GM12875 (cell line): ENCODE data around the gene GLYR1.
A peak's percentile ranks its signal among the peaks of the same experiment; 100 is the strongest.

Source experiments
- H3K4me3 ChIP-seq: one replicate; pipeline ENCODE4 v1.5.1; 2011; ENCODE audit warnings: low read depth, low read length, control low read depth
- CTCF ChIP-seq: IDR thresholded peaks from 2 replicates; pipeline ENCODE4 v1.5.1; 2011; ENCODE audit warnings: low read depth, mild to moderate bottlenecking, control low read depth, inconsistent platforms, low read length, moderate library complexity, borderline replicate concordance; ENCODE audit not compliant: insufficient read depth

The GLYR1 gene

GRCh38 chr16:4769306-4769638 is 77.8 kb downstream of the GLYR1 start:
- no peak for TF ChIP-seq CTCF
- no peak overlapping the region for H3K4me3 ChIP-seq

DNA sequence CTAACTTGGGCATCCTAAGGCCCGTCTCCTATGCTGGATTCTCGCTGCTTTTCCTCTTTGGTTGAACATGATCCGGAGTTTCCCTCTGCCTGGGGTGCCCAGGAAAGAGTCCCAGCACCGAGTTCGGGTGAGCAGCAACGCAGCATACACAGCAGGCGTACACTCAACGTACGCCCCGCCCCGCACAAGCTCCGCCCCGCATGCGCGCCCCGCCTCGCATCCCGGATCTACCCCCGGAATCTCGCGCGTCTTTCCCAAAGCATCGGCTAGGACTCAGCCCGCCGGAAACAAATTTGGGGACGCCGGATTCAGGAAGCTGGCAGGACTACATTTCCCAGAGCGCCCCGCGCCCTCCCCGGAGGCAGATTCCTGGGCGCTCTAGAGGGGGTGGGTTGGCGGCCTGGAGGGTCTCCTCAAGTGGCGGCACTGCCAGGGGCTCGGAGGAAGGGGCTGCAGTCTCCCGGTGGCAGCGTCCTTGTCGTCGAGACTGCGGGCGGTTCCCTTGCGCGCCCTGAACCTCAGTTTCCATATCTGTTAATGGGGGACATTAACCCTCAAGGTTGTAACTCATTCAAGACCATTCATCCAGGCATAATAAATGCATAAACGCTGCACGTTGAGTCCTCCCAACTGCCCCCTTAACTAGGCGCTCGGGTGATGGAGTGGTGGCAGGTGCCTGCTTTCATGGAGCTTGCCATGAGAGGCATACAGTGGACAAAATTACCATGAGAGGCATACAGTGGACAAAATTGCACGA is 78.4 kb downstream of the GLYR1 start:
- peak overlapping the region; percentile 59 for H3K4me3 ChIP-seq
- no peak for TF ChIP-seq CTCF

- no peak for TF ChIP-seq CTCF
- peak overlapping the region; percentile 59 for H3K4me3 ChIP-seq
Measured at GRCh38 chr16:4767872-4768548, 79.1 kb downstream of the GLYR1 start.

DNA sequence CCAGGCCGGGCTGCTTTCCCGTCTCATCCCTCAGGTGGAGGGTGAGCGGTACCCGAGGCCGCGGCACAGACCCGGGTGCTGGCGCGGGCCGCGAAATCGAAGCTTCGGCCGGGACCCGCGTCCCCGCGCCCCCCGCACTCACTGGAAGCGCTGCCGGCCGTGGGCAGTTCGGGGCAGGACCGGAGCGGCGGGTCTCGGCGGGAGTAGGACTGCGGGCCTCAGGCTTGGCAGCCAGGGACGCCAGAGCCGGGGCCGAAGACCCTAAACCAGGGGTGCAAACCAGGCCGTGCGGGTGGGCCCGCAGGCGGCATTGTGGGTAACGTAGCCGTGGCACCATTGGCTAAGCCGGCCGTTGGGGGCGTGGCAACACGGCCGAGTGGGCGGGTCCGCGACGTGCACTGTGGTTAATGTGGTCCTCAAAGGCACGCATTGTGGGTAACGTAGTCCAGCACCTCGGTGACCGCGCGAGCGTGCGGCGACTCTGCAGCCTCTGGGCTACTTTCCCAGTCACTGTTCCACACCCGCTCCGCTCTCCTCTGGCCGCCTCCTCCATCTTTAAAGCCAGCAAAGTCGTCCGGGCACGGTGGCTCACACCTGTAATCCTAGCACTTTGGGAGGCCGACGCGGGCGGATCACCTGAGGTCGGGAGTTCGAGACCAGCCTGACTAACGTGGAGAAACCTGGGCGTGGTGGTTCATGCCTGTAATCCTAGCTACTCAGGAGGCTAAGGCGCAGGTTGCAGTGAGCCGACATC is 80.0 kb downstream of the GLYR1 start, which contains the start of gene ZNF500:
Gene ZNF500, minus strand, starts transcription at position 288 of the 754 bp plus-strand sequence. CDS start 1,184 bp downstream, outside the sequence.
- H3K4me3 ChIP-seq: peak within 1 kb of the TSS; percentile 94

DNA sequence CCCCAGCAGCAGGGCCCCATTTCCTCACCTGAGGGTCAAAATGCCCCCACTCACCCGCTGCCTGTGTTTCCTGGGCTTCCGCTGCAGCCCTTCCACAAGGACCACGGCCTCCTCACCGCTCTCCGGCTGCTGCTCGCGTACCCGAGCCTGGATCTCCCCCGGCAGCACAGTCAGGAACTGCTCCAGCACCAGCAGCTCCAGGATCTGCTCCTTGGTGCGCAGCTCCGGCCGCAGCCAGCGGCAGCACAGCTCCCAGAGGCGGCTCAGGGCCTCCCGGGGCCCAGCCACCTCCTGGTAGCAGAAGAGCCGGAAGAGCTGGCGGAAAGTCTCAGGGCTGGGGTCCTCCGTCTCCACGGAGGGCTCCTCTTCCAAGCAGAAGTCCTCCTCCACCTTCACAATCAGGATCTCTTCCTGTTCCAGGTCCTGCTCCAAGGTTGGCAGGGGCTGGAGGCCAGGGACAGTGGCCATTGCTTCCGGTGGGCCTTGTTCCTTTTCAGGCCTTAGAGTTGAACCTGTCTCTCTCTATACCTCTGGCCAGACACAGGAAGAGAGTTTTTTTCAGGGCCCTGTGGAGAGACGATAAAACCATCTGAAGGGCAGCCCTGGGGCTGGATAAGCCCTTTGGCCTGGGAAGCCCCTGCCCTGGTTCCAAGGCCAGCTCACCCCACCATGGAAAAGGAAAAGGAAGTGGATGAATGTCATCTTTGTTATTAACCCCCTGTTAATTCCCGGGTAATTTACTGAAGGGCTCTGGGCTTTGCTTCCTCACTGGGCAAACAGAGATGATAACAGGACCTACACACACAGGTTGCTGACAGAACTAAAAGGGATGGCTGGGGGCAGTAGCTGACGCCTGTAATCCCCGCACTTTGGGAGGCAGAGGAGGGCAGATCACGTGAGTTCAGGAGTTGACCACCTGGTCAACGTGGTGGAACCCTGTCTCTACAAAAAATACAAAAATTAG is 81.3 kb downstream of the GLYR1 start:
- no peak for TF ChIP-seq CTCF
- H3K4me3 ChIP-seq: peak overlapping the region; percentile 94

More for the DNA sequence above, 80.0 kb downstream of the GLYR1 start, which contains the start of gene ZNF500:
- TF ChIP-seq CTCF: no peak

DNA sequence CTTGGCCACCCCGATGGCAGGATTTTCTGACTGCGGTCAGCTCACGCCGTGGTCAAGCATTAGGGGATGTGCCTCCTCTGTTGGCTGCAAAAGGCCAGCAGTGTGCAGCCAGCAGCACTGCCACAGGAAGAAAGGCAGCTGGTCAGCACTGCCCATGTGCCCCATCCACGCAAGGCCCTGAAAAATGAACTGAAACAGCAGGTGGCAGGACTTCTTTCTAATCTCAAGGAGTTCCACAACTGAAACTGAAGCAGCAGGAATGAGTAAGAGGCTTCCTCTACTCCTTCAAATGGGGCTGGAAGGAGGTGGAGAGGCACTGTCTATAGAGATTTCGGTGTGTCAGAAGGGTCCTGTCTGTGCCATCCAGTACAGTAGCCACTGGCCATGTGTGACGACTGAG is 83.3 kb downstream of the GLYR1 start:
- H3K4me3 ChIP-seq: no peak overlapping the region
- no peak for TF ChIP-seq CTCF
